A549 (cell line): ENCODE measurements around the gene RIMBP2.

ENCODE experiments used
- CTCF ChIP-seq: fragments of >200 bp; sonication (Bioruptor Twin); formaldehyde crosslinking; IDR thresholded peaks from 3 replicates; pipeline ENCODE4 v1.5.1; 2016
- EP300 ChIP-seq, 2 experiments: fragments of >200 bp; sonication (Bioruptor Twin); formaldehyde crosslinking; IDR thresholded peaks; 2 replicates in 1 of 2; 3 replicates in 1 of 2; pipeline ENCODE4 v1.6.1; 2016 to 2017
- MAFK ChIP-seq: fragments of 450-650 bp; IDR thresholded peaks from 2 replicates; pipeline ENCODE4 v1.6.1; 2014; ENCODE audit not compliant: partially characterized antibody
- NPAS2 ChIP-seq: fragments of 250-450 bp; sonication (Bioruptor Pico); IDR thresholded peaks from 2 replicates; pipeline ENCODE4 v1.8.0; 2022; ENCODE audit warnings: mild to moderate bottlenecking, moderate library complexity, borderline replicate concordance
- POLR2A ChIP-seq: IDR thresholded peaks from 2 replicates; pipeline ENCODE4 v1.6.1; 2012; ENCODE audit warnings: mild to moderate bottlenecking, low read length
- RARB ChIP-seq: fragments of 250-450 bp; sonication (Bioruptor Pico); IDR thresholded peaks from 2 replicates; pipeline ENCODE4 v1.8.0; 2021; ENCODE audit warnings: mild to moderate bottlenecking, moderate library complexity
- RCOR1 ChIP-seq: fragments of 150-350 bp; IDR thresholded peaks from 2 replicates; pipeline ENCODE4 v1.6.1; 2014; ENCODE audit warnings: antibody characterized with exemption, low read length, low read depth
- RFX5 ChIP-seq: fragments of 450-650 bp; IDR thresholded peaks from 2 replicates; pipeline ENCODE4 v1.7.1; 2014; ENCODE audit warnings: antibody characterized with exemption, mild to moderate bottlenecking, moderate library complexity
- ZC3H11A ChIP-seq: fragments of 450-650 bp; IDR thresholded peaks from 2 replicates; pipeline ENCODE4 v1.6.1; 2014; ENCODE audit warnings: antibody characterized with exemption, mild to moderate bottlenecking
- TF ChIP-seq, protein P1 (sequence below): fragments of 200-600 bp; sonication (generic); IDR thresholded peaks from 2 replicates; pipeline ENCODE4 v1.6.1; 2016; ENCODE audit warnings: antibody characterized with exemption, mild to moderate bottlenecking, moderate library complexity
- TF ChIP-seq, protein P2 (sequence below): fragments of >200 bp; sonication (Bioruptor Twin); formaldehyde crosslinking; IDR thresholded peaks from 3 replicates; pipeline ENCODE4 v1.6.1; 2016

- no peak for TF ChIP-seq CTCF
- no peak for TF ChIP-seq RARB (CRISPR knock-in tag)
- TF ChIP-seq, protein P1, sequence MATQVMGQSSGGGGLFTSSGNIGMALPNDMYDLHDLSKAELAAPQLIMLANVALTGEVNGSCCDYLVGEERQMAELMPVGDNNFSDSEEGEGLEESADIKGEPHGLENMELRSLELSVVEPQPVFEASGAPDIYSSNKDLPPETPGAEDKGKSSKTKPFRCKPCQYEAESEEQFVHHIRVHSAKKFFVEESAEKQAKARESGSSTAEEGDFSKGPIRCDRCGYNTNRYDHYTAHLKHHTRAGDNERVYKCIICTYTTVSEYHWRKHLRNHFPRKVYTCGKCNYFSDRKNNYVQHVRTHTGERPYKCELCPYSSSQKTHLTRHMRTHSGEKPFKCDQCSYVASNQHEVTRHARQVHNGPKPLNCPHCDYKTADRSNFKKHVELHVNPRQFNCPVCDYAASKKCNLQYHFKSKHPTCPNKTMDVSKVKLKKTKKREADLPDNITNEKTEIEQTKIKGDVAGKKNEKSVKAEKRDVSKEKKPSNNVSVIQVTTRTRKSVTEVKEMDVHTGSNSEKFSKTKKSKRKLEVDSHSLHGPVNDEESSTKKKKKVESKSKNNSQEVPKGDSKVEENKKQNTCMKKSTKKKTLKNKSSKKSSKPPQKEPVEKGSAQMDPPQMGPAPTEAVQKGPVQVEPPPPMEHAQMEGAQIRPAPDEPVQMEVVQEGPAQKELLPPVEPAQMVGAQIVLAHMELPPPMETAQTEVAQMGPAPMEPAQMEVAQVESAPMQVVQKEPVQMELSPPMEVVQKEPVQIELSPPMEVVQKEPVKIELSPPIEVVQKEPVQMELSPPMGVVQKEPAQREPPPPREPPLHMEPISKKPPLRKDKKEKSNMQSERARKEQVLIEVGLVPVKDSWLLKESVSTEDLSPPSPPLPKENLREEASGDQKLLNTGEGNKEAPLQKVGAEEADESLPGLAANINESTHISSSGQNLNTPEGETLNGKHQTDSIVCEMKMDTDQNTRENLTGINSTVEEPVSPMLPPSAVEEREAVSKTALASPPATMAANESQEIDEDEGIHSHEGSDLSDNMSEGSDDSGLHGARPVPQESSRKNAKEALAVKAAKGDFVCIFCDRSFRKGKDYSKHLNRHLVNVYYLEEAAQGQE, result no peak
- TF ChIP-seq POLR2A, result no peak
- TF ChIP-seq EP300 (IDR thresholded peaks at IDR 0.05), result no peak
- no peak for TF ChIP-seq NPAS2 (CRISPR knock-in tag)
- TF ChIP-seq, protein P2, sequence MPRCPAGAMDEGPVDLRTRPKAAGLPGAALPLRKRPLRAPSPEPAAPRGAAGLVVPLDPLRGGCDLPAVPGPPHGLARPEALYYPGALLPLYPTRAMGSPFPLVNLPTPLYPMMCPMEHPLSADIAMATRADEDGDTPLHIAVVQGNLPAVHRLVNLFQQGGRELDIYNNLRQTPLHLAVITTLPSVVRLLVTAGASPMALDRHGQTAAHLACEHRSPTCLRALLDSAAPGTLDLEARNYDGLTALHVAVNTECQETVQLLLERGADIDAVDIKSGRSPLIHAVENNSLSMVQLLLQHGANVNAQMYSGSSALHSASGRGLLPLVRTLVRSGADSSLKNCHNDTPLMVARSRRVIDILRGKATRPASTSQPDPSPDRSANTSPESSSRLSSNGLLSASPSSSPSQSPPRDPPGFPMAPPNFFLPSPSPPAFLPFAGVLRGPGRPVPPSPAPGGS, result no peak
- TF ChIP-seq RCOR1, result no peak
- no peak for TF ChIP-seq ZC3H11A
- TF ChIP-seq RFX5, result no peak
- no peak for TF ChIP-seq MAFK
Measured at GRCh38 chr12:130764475-130765185, 48.5 kb upstream of the RIMBP2 start.
